Transverse colon (tissue), 4 donors: ENCODE results near the gene F2RL2. TPM values are rescaled to one million over a fixed set of nuclear protein-coding genes. Genes with fewer than 3 reads are reported as not detected.

Experiments
- DNase-seq: peaks from one replicate; pipeline ENCODE4 v3.0.0-alpha.2; 2019
- H3K27ac ChIP-seq, 4 donors: fragments of 200-600 bp; sonication (generic); 2 replicates each; pipeline ENCODE4 v1.5.1; 2016 to 2018; ENCODE audit warnings: inconsistent platforms in 4 of 4
- H3K27me3 ChIP-seq: fragments of 200-600 bp; sonication (generic); 2 replicates; pipeline ENCODE4 v1.5.1; 2017; ENCODE audit warnings: inconsistent platforms
- H3K36me3 ChIP-seq, 4 donors: fragments of 200-600 bp; sonication (generic); 2 replicates each; pipeline ENCODE4 v1.5.1; 2017 to 2019; ENCODE audit warnings: inconsistent platforms in 4 of 4
- H3K4me1 ChIP-seq, 4 donors: fragments of 200-600 bp; sonication (generic); 2 replicates each; pipeline ENCODE4 v1.5.1; 2017 to 2020; ENCODE audit warnings: inconsistent platforms in 4 of 4
- H3K4me3 ChIP-seq, 4 donors: fragments of 200-600 bp; sonication (generic); 1 replicate in 1 of 4; 2 replicates in 3 of 4; pipeline versions ENCODE4 v1.5.1 to v1.6.1; 2017 to 2019; ENCODE audit warnings: inconsistent platforms in 4 of 4
- H3K9me3 ChIP-seq, 2 donors: fragments of 200-600 bp; sonication (generic); 2 replicates each; pipeline ENCODE4 v1.5.1; 2017 to 2019; ENCODE audit warnings: inconsistent platforms in 2 of 2
- CTCF ChIP-seq, 5 experiments: fragments of 200-600 bp in 3 of 5; fragments of 450-650 bp in 2 of 5; sonication (generic) in 3 of 5; IDR thresholded peaks; 1 replicate in 2 of 5; 2 replicates in 3 of 5; pipeline ENCODE4 v1.5.1; 2016 to 2017; ENCODE audit warnings: antibody characterized with exemption in 5 of 5, inconsistent platforms in 3 of 5, mild to moderate bottlenecking in 2 of 5, moderate library complexity in 1 of 5
- EP300 ChIP-seq: sonication (generic); formaldehyde crosslinking; IDR thresholded peaks from one replicate; pipeline ENCODE4 v1.6.1; 2017; ENCODE audit warnings: antibody characterized with exemption, low read depth
- POLR2A ChIP-seq: fragments of 450-650 bp; IDR thresholded peaks from one replicate; pipeline ENCODE4 v1.6.1; 2016; ENCODE audit warnings: antibody characterized with exemption, mild to moderate bottlenecking, moderate library complexity
- POLR2AphosphoS5 ChIP-seq, 3 donors: sonication (generic); formaldehyde crosslinking; IDR thresholded peaks; one replicate each; pipeline ENCODE4 v1.6.1; 2016; ENCODE audit warnings: antibody characterized with exemption in 3 of 3
- WGBS, 2 donors: methylation state at CpG; one replicate each; pipeline ENCODE4 v1.1.5; 2018; ENCODE audit warnings: low coverage in 1 of 2; 5-methylcytosine and 5-hydroxymethylcytosine counted together
- in situ Hi-C, 4 donors: fragments of 200-750 bp; cut with MboI; loops; one replicate each; pipeline versions ENCODE4 v1.15.0 to v1.15.1; 2017; ENCODE audit warnings: low sequenced_read_pairs in 3 of 4, low pct_ligation_motif_present in 1 of 4, low pct_unique_long_range_greater_than_20kb in 1 of 4
- intact Hi-C: fragments of 100-400 bp; cut with DNase I; formaldehyde crosslinking; loops from one replicate; pipeline ENCODE4 v1.15.1; 2023; ENCODE audit warnings: low total_unique reads
- total RNA-seq, 4 donors: library from RNA; depleted of rRNA; stranded (reverse); fragments of >200 nt; gene quantifications; one replicate each; pipeline ENCODE4 v1.1.0, GENCODE V29; 2016

Gene F2RL2
- total RNA-seq, 4 donors from 2014 or later, result 0.32 to 0.96 TPM; not detected in 2

- H3K27me3 ChIP-seq, result no peaks in the 10 kb centered on the region
- no peak overlapping the region for H3K4me3 ChIP-seq
- 58 to 70% methylated on average over 3 to 4 of the region's 4 CpGs for WGBS, 2 donors
- no peak overlapping the region for H3K27ac ChIP-seq
- H3K9me3 ChIP-seq, result no peaks in the 10 kb centered on the region
- TF ChIP-seq EP300 (no peak), POLR2A (no peak), CTCF (IDR thresholded peaks at IDR 0.05) (no peak), POLR2AphosphoS5 (IDR thresholded peaks at IDR 0.05) (no peak)
- H3K4me1 ChIP-seq, result no peaks in the 10 kb centered on the region
- intact Hi-C loops (no loop called here), in situ Hi-C loops (loop anchor here in 1 of 4 donors (25.0 kb wide), 1 partner anchor 395 kb away; no protein-coding TSS in a partner anchor)
- DNase-seq, result no peak
- no peaks in the 10 kb centered on the region for H3K36me3 ChIP-seq
Observed at GRCh38 chr5:76617229-76617628, 6.0 kb downstream of the F2RL2 start.

DNA sequence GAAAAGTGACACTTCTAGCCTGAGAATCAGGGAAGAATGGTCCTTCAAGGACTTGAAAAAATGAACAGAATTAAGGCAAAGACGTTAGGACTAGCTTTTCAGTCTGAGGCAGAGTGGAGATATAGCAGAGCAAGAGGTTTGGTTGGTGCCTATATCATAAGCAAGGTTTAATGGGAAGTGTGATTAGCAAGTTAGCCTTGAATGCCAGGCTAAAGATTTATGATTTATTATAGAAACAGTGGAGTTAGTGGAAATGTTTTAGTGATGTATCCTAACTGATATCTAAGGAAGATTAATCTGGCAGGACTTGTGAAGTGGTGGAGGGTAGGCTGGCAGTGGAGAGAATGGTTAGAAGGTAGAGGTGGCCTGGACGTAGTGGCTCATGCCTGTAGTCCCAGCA lies 7.0 kb downstream of the F2RL2 start:
- WGBS, 2 donors, result 82 to 86% methylated on average over 2 of the region's 2 CpGs

GRCh38 chr5:76615759-76616158 lies 7.4 kb downstream of the F2RL2 start:
- TF ChIP-seq POLR2A (no peak), CTCF (IDR thresholded peaks at IDR 0.05) (no peak), EP300 (no peak), POLR2AphosphoS5 (IDR thresholded peaks at IDR 0.05) (no peak)
- H3K9me3 ChIP-seq, result no peaks in the 10 kb centered on the region
- no peak for DNase-seq
- in situ Hi-C loops, result loop anchor here in 1 of 4 donors (25.0 kb wide), 1 partner anchor 397 kb away; no protein-coding TSS in a partner anchor
- no peak overlapping the region for H3K27ac ChIP-seq
- no peak overlapping the region for H3K4me3 ChIP-seq
- H3K4me1 ChIP-seq, result no peaks in the 10 kb centered on the region
- H3K27me3 ChIP-seq, result no peaks in the 10 kb centered on the region
- intact Hi-C loops, result no loop called here
- H3K36me3 ChIP-seq, result no peaks in the 10 kb centered on the region
- 86 to 87% methylated on average over 2 of the region's 2 CpGs for WGBS, 2 donors

More for the DNA sequence above, 7.0 kb downstream of the F2RL2 start:
- DNase-seq, result no peak
- in situ Hi-C loops (loop anchor here in 1 of 4 donors (25.0 kb wide), 1 partner anchor 396 kb away; no protein-coding TSS in a partner anchor), intact Hi-C loops (no loop called here)
- TF ChIP-seq CTCF (IDR thresholded peaks at IDR 0.05), result no peak
- no peak for TF ChIP-seq POLR2AphosphoS5 (IDR thresholded peaks at IDR 0.05)
- TF ChIP-seq EP300, result no peak
- no peak for TF ChIP-seq POLR2A
- Histone ChIP-seq H3K9me3 (no peaks in the 10 kb centered on the region), H3K4me3 (no peak overlapping the region), H3K4me1 (no peaks in the 10 kb centered on the region), H3K27me3 (no peaks in the 10 kb centered on the region), H3K27ac (no peak overlapping the region), H3K36me3 (no peaks in the 10 kb centered on the region)

DNA sequence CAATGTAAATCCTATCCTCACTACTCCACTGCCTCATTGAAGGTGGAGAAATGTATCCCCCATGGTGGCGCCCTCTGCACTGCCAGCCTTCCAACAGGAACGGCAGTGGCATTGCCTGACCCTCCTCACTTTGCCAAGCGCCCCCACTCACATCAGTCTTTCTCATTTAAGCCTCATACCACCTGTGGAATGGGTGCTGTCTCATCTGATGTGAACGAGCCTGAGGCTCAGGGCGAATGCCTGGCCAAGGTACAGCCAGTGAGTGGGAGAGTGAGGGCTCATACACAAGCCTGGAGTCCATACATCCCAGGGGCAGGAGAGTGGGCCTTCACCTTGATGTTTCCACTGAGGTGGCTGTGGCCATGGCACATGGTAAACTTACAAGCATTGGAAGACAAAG lies 10.3 kb downstream of the F2RL2 start:
- H3K4me1 ChIP-seq, result no peaks in the 10 kb centered on the region
- H3K27me3 ChIP-seq, result no peaks in the 10 kb centered on the region
- no peaks in the 10 kb centered on the region for H3K9me3 ChIP-seq
- TF ChIP-seq EP300, result no peak
- TF ChIP-seq POLR2AphosphoS5 (IDR thresholded peaks at IDR 0.05), result no peak
- no peak for TF ChIP-seq POLR2A
- no peak for TF ChIP-seq CTCF (IDR thresholded peaks at IDR 0.05)
- H3K27ac ChIP-seq, result no peak overlapping the region
- in situ Hi-C loops (loop anchor here in 1 of 4 donors (25.0 kb wide), 1 partner anchor 399 kb away; no protein-coding TSS in a partner anchor), intact Hi-C loops (no loop called here)
- H3K36me3 ChIP-seq, result no peaks in the 10 kb centered on the region
- no peak for DNase-seq
- H3K4me3 ChIP-seq, result no peak overlapping the region
- WGBS, 2 donors, result 76 to 89% methylated on average over 3 to 5 of the region's 5 CpGs
